CD4-positive, alpha-beta T cell (primary cell): ENCODE results near the gene A3GALT2. TPM values are rescaled to one million over a fixed set of nuclear protein-coding genes. Genes with fewer than 3 reads are reported as not detected.

Experiments
- microRNA-seq: library from miRNA; unstranded; fragments of <30 nt; microRNA quantifications from one replicate; pipeline ENCODE4 v1.2.0, GENCODE V29; 2021; ENCODE audit warnings: borderline microRNAs expressed, borderline replicate concordance
- total RNA-seq, 174 experiments: library from RNA in 2 of 174; stranded (reverse) in 2 of 174; gene quantifications; one replicate each; pipeline ENCODE4 v1.2.3 and lab custom pipeline; 2021 to 2026

The A3GALT2 gene
- total RNA-seq, 2 experiments from 2014 or later = not detected

Small RNA genes within 50 kb of the gene (microRNA-seq; reads per million reads assigned to microRNA genes)
- 12.4 reads per million, percentile 41 among the genes with 10 or more reads in this experiment for gene MIR3605

Other genes with a start within 250 kb of the A3GALT2 start
- 1 to 10 TPM; 4.6 to 4.9 TPM for gene AZIN2, start 239.9 kb downstream of the A3GALT2 start, total RNA-seq
- gene TRIM62, start 139.1 kb downstream of the A3GALT2 start, total RNA-seq = 10 to 100 TPM; 18.9 to 23.0 TPM
- 10 to 100 TPM; 24.7 to 26.6 TPM for gene ZNF362, start 64.6 kb downstream of the A3GALT2 start, total RNA-seq
- 10 to 100 TPM; 37.7 to 39.5 TPM for gene PHC2, start 110.0 kb upstream of the A3GALT2 start, total RNA-seq
- gene ZSCAN20, start 151.5 kb upstream of the A3GALT2 start, total RNA-seq = under 1 TPM; 0.27 to 0.50 TPM